Body of pancreas (tissue), 4 donors: ENCODE data around the gene TMCC3. TPM values are rescaled to one million over a fixed set of nuclear protein-coding genes. Genes with fewer than 3 reads are reported as not detected.

Source experiments
- ATAC-seq: fragments of 150-250 bp; one replicate; pipeline ENCODE4 v1.9.1; 2016
- DNase-seq, 4 donors: peaks; one replicate each; pipeline ENCODE4 v3.0.0-alpha.2; 2019
- H3K27ac ChIP-seq, 4 donors: fragments of 200-600 bp; sonication (generic); 1 replicate in 3 of 4; 2 replicates in 1 of 4; pipeline versions ENCODE4 v1.5.1 to v1.6.1; 2016 to 2019; ENCODE audit warnings: mild to moderate bottlenecking in 1 of 4, mixed read lengths in 1 of 4, moderate library complexity in 1 of 4
- H3K27me3 ChIP-seq, 2 donors: fragments of 200-600 bp; sonication (generic); one replicate each; pipeline ENCODE4 v1.6.0; 2016; ENCODE audit warnings: mild to moderate bottlenecking in 1 of 2
- H3K36me3 ChIP-seq, 2 donors: fragments of 200-600 bp; sonication (generic); replicated peaks in 1 of 2; 2 replicates each; pipeline ENCODE4 v1.5.1; 2016; ENCODE audit warnings: low read depth in 2 of 2; ENCODE audit not compliant: insufficient read depth in 1 of 2
- H3K4me1 ChIP-seq: fragments of 200-600 bp; sonication (generic); one replicate; pipeline ENCODE4 v1.6.0; 2016
- H3K4me3 ChIP-seq, 2 donors: fragments of 200-600 bp; sonication (generic); 1 replicate in 1 of 2; 2 replicates in 1 of 2; pipeline ENCODE4 v1.5.1; 2016 to 2019
- H3K9me3 ChIP-seq, 3 donors: fragments of 200-600 bp; sonication (generic); 1 replicate in 2 of 3; 2 replicates in 1 of 3; pipeline ENCODE4 v1.5.1; 2016
- POLR2A ChIP-seq, 3 donors: fragments of 450-650 bp; IDR thresholded peaks; one replicate each; pipeline ENCODE4 v1.6.1; 2016; ENCODE audit warnings: antibody characterized with exemption in 3 of 3, mild to moderate bottlenecking in 2 of 3
- WGBS, 2 donors: methylation state at CpG; one replicate each; pipeline ENCODE4 v1.1.5; 2017; 5-methylcytosine and 5-hydroxymethylcytosine counted together
- intact Hi-C: fragments of 100-400 bp; cut with DNase I; formaldehyde crosslinking; loops from one replicate; pipeline ENCODE4 v1.15.1; 2023
- microRNA-seq, 2 donors: library from miRNA; unstranded; fragments of <30 nt; microRNA quantifications; one replicate each; pipeline ENCODE4, GENCODE V29; 2016; ENCODE audit warnings: borderline number of aligned reads in 2 of 2, borderline replicate concordance in 2 of 2
- small RNA-seq: library from RNA; depleted of rRNA; stranded (forward); fragments of <200 nt; gene quantifications from one replicate; pipeline ENCODE3, GENCODE V24; 2016
- total RNA-seq, 2 donors: library from RNA; depleted of rRNA; stranded (reverse); fragments of >200 nt; gene quantifications; one replicate each; pipeline ENCODE4 v1.1.0, GENCODE V29; 2016
- TF ChIP-seq, protein P1 (sequence below), 7 experiments: fragments of 450-650 bp in 4 of 7; fragments of 200-600 bp in 3 of 7; sonication (generic) in 3 of 7; IDR thresholded peaks; one replicate each; pipeline ENCODE4 v1.5.1; 2016 to 2019; ENCODE audit warnings: antibody characterized with exemption in 7 of 7

TMCC3 gene
- total RNA-seq, 2 donors from 2014 or later = 1.3 to 3.6 TPM

DNA sequence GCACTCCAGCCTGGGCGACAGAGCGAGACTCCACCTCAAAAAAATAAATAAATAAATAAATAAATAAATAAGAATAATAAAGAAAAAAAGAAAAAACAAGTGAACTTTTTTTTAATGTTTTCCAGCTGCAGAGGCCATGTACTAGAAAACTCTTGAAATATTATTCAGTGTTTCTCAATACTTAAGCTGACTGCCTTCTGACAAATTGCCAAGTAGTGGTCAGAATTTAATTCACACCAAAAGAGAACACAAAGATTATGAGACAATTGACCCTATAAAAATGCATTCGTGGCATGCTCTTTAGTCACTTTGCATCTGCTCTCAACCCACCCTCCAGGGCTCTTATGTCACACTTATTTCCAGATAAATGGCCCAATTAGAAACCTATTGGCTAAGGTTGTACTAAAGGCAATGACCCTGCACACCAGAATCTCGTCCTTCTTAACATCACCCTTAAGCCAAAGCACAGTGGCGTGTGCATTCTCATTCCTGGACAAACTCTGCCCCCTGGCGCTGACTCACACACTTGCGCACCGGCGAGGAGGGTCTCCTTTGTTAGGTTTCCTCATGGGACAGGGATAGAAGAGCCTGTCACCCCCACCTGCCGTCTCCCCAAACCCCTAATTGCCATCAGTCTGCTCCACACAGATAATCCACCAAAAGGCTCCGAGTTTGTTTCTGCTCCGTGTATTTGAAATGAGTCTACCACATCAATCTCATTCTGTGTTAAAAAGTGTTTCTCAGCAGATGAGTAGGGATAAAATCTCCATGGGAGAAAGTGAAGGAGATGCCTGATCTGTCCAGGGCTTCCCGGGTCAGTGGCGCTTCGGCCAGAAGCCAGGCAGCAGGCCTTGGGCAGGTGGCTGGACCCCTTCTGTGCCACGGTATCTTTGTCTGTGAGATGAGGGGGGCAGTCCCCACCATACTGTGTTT, 117.6 kb downstream of the TMCC3 start:
- no peak overlapping the region for H3K4me3 ChIP-seq

DNA sequence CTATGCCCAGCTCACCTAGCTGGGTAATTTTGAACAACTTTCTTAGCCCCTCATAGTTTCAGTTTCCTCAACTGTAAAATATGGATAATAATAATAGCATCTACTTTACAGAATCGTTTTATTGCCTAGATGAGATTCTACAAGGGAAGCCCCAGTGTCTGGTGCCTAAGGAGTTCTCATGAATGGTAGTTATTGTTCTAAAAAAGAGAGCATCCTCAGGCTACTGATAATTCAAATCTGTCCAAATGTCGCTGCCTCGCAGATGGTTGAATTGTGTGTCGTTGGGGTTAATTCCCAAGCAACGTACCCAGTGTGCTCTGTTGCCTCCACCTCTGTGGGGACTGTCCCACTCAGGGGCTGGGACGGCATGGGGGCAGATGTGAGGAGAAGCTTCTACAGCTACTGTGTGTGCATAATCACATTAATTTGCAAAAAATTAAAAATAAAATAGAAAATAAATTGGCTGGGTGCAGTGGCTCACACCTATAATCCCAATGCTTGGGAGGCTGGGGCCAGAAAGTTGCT, 119.1 kb downstream of the TMCC3 start:
- Histone ChIP-seq H3K27ac (no peak overlapping the region), H3K36me3 (no peaks in the 10 kb centered on the region), H3K4me1 (no peaks in the 10 kb centered on the region), H3K27me3 (no peaks in the 10 kb centered on the region), H3K9me3 (no peaks in the 10 kb centered on the region), H3K4me3 (no peak overlapping the region)
- ATAC-seq (no peak), DNase-seq (no peak)
- intact Hi-C loops = no loop called here
- WGBS, 2 donors = 79 to 81% methylated on average over 6 of the region's 6 CpGs
- TF ChIP-seq POLR2A (IDR thresholded peaks at IDR 0.05) = no peak
- TF ChIP-seq, protein P1, sequence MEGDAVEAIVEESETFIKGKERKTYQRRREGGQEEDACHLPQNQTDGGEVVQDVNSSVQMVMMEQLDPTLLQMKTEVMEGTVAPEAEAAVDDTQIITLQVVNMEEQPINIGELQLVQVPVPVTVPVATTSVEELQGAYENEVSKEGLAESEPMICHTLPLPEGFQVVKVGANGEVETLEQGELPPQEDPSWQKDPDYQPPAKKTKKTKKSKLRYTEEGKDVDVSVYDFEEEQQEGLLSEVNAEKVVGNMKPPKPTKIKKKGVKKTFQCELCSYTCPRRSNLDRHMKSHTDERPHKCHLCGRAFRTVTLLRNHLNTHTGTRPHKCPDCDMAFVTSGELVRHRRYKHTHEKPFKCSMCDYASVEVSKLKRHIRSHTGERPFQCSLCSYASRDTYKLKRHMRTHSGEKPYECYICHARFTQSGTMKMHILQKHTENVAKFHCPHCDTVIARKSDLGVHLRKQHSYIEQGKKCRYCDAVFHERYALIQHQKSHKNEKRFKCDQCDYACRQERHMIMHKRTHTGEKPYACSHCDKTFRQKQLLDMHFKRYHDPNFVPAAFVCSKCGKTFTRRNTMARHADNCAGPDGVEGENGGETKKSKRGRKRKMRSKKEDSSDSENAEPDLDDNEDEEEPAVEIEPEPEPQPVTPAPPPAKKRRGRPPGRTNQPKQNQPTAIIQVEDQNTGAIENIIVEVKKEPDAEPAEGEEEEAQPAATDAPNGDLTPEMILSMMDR (IDR thresholded peaks at IDR 0.05) = no peak

More for the DNA sequence above, 117.6 kb downstream of the TMCC3 start:
- intact Hi-C loops = no loop called here
- TF ChIP-seq, protein P1 (IDR thresholded peaks at IDR 0.05) = peak; percentile 54 to 74 (median 61)
- no peak for TF ChIP-seq POLR2A (IDR thresholded peaks at IDR 0.05)
- Histone ChIP-seq H3K27ac (no peak overlapping the region), H3K27me3 (no peaks in the 10 kb centered on the region), H3K9me3 (no peaks in the 10 kb centered on the region), H3K4me1 (no peaks in the 10 kb centered on the region), H3K36me3 (no peaks in the 10 kb centered on the region)
- DNase-seq = peak; percentile 57 to 75 (median 64)
- ATAC-seq = peak; percentile 63
- 20 to 34% methylated on average over 11 to 16 of the region's 16 CpGs for WGBS, 2 donors

DNA sequence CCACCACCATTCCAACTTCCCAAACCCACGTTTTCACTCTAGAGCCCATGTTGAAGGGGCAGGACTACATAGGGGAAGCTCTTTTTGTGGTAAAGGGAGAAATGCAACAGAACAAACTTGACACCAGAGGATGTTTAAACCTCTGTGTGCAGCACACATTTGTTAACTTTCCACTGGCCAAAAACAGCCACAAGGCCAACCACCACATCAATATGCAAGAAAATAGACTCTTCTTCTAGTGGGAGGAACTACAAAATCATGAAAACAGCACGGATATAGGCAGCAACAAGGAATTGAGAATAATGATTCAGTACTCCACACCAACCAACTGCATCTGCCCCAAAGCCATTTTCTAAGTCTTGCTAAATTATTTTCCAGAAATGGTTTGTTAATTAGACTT, 124.4 kb downstream of the TMCC3 start:
- ATAC-seq (no peak), DNase-seq (no peak)
- H3K4me1 ChIP-seq = no peaks in the 10 kb centered on the region
- H3K4me3 ChIP-seq = no peak overlapping the region
- H3K27me3 ChIP-seq = no peaks in the 10 kb centered on the region
- 24 to 43% methylated on average over 2 of the region's 2 CpGs for WGBS, 2 donors
- H3K9me3 ChIP-seq = no peaks in the 10 kb centered on the region
- no peaks in the 10 kb centered on the region for H3K36me3 ChIP-seq
- TF ChIP-seq, protein P1 (IDR thresholded peaks at IDR 0.05) = no peak
- TF ChIP-seq POLR2A (IDR thresholded peaks at IDR 0.05) = no peak
- intact Hi-C loops = loop anchor here (5.0 kb wide), 1 partner anchor 399 kb away; no protein-coding TSS in a partner anchor
- H3K27ac ChIP-seq = no peak overlapping the region

Small RNAs within 50 kb of the gene (microRNA-seq; reads per million reads assigned to microRNA genes)
- gene MIR5700 = 0 reads per million in 2 donors

Small RNAs within 50 kb of the gene (small RNA-seq; reads per million reads assigned to genes)
- gene LSM3P2 (not detected), gene MIR5700 (not detected)

Other genes starting within 250 kb of the TMCC3 start
- gene CEP83, start 190.7 kb downstream of the TMCC3 start, total RNA-seq = 10 to 100 TPM; 41.8 to 48.1 TPM